HG02885 (cell line): ENCODE measurements around the gene LHX4.

Experiments
- ATAC-seq: cut with Tn5 transposase; IDR thresholded peaks from one replicate; pipeline ENCODE4 v1.9.1; 2021; ENCODE audit warnings: mild to moderate bottlenecking; ENCODE audit not compliant: unreplicated experiment, poor library complexity

The LHX4 gene

DNA sequence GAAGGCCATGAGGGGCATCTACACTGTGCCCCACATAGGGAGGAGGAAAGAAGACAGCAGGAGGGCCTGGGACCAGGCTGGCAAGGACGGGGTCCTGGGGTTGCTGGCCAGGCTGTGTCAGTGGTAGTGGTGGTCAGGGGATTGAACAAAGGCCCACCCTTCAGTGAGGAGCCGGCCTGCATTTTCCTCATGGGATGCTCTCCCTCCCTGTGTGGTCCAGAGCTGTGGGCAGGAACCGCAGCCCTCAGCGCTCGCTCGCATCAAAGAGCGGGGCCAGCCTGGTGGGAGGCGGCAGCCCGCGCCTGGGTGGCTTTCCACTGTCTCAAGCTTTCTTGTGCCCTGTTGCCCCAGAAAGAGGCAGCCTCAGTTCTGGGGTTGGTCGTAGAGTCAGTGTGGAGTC lies 24.8 kb downstream of the LHX4 start:
- no peak for ATAC-seq

DNA sequence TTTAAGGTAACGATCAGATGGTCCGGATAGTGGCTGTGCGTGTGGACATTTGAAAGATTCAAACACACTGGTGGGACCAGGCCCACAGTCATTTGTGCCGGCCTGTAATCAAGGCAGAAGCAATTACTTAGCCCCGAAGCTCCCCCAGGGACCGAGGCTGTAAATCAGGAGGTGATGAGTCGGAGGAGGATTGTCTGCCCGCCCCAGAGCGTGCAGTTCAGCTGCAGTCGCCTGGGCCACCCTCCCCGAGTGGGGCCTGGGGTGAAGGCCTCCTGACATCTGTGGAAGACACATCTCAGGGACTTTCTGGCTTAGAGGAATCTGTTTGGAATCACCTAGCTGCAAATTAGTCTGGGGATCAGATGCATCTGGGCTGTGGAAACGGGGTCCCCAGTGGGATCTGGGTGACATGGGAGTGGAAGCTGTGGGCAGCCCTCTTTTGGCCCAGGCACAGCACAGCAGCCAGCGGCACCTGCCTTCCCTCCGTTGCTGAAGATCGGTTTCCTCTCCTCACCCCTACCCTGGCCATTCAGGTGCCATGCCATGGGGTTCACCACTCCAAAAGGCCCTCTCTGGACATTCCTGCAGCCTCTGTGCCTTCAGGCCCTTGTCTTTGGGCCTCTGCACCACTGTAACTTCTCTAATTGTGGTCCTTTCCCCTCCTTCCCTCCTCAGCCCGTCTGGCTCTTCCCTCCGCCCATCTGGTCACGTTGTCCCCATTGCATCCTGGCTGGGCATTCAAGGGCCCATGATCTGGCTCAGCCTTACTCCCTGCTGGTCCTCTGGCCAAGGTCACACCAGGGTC lies 25.7 kb downstream of the LHX4 start:
- ATAC-seq, result no peak

DNA sequence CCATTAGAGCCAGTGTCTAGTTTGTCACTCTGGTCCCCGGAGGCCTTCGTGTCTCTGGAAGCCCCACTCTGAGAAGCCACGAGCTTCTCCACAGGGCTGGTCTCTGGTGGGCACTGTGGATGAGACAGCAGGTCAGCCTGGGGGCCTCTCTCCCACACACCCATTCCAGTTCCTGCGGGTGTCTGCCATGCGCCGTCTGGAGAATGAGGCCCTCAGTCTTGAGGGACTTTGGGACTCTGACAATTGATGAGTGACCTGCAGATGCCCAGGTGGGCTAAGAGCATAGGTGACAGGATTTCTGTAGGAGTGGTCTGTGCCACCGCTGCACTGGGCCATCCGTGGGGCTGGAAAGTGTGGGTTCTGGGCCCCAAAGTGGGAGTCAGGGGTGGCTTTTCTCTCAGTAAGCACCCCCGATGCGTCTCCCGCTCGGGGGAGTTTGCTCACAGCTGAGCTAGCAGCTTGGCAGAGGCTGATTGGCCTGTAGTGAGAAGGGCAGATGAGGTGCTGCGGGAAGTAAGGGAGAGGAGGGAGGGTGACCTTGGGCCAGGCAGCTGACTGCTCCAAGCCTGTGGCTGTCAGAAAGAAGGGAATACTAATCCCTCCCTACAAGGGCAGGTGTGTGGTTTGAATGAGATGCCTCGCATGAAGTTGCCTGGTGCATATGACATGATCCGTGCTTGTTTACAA lies 26.4 kb downstream of the LHX4 start:
- ATAC-seq, result no peak

DNA sequence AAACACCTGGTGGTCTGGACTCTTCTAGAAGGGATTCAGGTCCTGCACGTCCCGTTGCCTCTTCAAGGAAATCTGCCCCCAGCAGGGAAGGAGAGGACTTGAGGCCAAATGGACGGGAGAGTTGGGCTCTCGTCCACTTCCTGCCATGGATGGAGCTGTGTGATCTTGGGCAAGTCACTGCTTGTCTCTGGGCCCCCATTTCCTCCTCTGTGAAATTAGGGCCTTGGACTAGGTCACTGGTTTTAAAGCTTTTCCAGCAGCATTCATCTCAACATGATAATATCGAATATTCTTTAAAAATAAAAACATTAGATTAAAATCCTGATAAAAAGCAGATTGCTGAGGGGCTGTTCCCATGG lies 26.9 kb downstream of the LHX4 start:
- no peak for ATAC-seq

DNA sequence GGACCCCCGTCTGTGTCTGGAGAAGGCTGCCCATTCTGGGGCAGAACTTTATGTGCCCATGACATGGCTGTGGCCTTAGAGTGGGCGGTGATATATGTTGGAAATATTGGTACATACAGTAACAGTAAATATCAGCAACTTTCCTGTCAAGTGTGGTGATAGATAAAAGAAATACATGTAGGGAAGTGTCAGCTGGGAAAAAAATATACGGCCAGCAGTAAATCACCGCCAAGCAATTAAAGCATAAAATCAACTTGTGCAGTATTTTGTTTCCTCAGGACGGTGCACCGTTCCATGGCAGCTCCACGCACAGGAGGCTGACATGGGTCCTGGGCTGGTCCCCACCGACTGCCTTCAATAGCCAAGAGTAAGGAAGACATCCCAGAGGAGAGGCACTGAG lies 27.4 kb downstream of the LHX4 start:
- no peak for ATAC-seq

DNA sequence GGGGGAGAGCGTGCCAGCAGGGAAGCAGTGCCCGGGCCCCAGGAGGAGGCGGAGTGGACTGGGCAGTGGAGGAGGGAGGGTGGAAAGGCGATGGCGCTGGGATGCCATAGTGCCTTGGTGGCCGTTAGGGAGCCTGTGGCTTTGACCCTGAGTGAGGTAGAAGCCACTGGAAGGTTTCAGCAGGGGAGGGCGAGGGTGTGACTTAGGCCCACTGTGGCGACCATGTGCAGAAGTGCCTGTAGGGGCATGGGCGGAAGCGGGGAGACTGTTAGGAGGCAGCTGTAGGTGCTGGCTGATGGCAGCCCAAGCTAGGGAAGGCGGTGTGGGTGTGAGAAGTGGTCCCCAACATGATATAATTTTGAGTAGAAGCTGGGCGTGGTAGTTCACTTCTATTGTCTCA lies 28.2 kb downstream of the LHX4 start:
- ATAC-seq, result no peak

DNA sequence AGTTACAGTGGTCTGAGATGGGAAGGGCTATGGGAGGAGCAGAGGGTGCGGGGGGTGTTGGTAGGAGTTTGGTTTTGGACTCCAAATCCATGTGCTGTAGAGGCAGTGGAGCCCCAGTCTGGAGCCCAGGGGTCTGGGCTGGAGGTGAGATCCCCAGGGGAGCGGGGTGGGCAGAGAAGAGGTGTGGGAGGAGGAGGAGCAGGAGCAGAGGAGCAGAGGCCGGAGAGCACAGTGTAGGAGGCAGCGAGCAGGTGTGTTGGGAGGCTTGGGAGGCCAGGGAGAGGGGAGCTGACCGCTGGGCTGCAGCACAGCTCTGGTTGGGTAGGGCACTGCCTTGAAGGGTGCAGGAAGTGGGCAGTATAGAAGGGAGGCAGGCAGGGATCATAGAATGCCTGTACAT lies 28.9 kb downstream of the LHX4 start:
- no peak for ATAC-seq

DNA sequence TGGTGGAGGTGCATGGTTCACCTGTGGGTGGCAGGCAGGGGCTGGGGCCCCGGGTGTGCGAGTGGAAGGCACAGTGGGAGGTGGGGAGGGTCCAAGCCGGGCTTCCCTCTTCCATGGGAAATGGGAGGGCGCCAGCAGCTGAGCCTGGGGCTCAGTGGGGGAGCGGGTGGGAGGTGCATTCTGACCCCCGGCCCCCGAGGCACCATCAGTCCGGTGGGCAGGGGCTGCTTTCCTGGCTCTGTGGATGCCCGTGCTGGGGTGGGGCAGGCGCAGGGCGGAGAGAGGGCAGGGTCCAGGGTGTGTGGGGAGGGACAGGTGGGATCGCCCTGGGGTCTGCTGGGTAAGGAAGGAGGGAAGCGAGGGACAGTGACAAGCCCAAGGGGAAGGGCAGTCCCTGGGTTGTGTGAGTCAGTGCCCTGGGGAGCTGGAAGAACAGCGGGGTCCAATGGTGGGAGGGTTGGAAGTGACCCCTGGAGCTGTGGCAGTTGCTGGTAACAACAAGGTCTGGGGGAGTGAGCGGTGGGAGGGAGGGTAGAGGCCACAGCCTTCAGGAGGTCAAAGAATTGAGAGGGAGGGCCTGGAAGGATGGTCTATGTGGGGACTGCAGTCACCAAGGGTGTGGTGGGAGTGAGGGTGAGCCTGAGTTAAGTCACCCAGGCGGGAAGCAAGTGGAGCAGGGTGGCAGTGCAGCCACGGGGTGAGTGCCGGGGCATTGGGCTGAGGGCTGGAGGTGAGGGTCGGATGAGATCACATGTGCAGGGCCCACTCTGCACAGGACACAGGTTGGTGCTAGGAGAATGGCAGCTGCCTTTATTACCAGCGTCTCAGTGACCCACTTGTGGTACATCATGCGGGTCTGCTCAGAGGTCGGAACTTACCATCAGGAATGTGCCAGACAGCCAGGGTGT lies 29.6 kb downstream of the LHX4 start:
- no peak for ATAC-seq

DNA sequence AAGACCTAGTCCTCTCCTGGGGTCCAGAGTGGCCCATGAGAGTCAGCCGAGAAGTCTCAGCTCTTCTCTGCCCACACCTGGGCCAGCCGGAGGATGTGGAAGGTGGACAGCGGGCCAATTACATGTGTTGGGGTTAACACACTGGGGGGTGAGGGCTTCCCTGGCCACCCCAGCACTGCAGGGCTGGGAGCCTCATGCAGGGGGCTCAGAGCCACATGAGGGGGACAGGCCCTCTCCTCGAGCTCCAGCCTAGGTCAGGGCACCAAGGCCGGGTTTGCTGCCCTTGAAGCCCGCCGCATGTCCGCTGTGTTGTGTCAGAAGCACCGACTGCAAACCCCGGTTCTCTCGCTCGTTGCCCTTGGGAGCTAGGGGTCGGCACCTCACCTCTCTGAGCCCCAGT lies 30.5 kb downstream of the LHX4 start:
- ATAC-seq, result no peak

DNA sequence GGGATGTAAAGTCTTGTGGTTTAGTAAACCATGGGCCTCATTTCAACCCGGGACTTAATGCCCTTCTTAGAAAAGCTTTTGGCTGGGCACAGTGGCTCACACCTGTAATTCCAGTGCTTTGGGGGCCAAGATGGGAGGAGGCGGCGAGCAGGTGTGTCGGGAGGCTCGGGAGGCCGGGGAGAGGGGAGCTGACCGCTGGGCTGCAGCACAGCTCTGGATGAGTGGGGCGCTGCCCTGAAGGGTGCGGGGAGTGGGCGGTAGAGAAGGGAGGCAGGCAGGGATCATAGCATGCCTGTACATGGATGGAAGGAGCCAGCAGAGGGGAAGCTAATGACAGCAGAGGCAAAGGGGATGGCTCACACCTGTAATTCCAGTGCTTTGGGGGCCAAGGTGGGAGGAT lies 31.0 kb downstream of the LHX4 start:
- ATAC-seq, result no peak

DNA sequence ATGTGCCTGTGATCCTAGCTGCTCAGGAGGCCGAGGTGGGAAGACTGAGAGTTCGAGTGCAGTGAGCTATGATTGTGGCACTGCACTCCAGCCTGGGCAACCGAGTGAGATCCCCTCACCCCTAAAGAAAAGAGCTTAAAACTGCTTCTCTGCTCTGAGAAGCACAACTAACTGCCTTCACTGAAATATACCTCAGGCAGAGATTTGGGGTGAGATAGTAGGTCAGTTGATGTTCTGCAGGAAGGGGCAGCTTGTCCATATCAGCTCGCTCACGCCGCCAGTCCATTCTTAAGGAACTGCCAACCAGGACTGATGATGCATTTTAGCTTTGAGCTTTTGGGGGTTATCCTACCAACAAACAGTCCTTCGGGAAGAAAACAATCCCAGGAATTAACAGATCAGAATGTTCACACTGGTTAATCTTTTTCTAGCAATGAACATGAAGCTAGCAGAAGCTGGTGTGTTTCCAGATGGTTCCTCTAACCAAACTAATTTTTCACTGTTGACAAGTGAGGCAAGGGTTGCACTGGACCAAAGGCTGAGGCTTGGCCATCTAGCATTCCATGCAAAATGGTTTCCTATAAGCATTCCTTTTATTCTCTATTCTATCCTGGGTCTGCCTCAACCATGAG lies 31.6 kb downstream of the LHX4 start:
- no peak for ATAC-seq

DNA sequence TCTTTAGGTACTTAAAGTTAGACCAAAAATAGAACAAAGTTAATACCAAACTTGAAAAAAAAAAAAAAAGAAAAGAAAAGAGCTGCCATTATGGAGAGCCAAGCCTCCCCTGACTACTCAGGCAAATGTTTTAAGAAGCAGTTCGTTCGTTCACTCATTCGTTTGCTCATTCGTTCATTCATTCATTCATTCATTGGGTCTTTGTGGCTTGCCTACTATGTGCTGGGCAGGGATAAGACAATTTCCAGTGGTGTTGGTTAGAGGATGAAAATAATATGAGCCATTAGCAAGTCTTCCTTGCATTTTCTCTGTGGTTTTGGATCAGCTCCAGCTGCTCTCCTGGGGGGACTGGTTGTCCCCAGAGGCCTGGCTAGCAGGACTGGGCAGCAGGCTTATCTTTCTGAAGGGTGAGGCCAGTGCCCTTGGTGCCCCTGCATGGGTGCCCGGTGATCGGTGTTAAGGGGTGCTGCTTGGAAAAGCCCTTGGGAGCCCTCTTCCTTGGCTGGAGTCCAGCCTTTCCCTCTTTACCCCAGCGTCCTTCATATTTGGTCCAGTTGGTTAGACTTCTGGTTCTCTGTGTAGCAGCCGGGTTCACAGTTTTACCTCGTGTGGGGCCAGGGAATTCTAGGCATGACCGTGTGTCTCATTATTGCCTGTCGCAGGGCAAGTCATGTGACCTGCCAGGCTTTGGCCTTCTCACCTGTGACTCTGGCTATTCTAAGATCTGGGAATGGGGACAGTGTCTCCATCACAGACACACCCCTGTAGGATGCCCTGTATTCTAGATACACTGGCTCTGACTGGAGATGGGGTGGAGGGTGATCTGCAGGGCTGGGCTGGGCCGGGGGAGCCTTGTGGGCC lies 32.8 kb downstream of the LHX4 start:
- no peak for ATAC-seq

DNA sequence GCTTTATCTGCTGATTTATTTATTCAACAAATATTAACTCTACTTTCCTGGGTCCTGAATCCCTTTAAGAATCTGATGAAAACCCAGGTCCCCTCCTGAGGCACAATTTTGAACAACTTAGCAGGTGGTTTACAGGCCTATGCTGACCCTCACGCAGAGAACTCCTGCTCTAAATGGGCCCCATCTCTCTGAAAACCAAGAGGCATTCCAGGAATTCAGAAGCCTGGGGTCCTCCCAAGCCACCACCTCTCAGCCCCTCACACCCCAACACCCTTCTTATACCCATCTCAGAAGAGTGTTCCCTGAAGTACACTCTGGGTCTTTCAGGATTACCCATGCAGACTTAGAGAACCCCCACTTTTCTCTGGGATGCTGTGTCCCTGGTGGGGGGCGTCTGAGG lies 34.5 kb downstream of the LHX4 start:
- no peak for ATAC-seq

DNA sequence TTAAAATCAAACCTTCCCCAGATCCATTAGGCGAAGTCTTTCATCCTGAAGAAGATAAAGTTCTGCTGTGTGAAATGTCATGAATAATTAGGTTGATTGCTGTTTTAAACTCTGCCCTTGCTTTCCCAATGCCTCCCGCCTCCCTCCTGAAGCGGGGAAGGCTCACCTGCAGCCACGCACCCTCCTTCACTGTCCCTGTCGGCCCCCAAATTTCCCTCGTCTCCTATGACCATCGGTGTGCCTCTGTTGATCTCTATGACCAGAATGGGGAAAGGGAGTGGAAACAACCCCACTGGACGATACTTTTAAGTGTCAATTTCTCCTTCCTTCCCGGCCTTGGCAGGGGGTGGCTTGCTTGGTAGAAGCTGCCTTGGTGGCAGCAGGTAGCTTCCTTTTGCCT lies 35.1 kb downstream of the LHX4 start:
- no peak for ATAC-seq

DNA sequence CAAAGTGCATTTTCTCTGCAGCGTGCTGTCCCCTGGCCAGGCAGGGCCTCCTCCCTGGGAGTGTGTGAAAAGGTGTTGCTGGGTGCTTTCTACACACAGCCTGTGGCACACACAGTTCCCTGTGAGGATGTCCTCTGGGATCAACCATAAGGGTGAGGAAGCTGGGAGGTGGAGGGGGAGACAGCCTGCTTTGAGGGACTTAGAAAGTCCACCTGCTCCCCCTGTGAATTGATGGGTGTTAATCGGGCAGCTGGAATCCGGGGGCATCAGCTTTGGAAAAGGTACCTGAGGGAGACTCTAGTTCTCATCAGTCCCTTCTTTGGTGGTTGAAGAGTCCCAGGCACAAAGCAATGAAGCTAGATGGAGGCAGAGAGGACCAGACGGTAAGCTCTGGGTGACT lies 35.8 kb downstream of the LHX4 start:
- ATAC-seq, result no peak

DNA sequence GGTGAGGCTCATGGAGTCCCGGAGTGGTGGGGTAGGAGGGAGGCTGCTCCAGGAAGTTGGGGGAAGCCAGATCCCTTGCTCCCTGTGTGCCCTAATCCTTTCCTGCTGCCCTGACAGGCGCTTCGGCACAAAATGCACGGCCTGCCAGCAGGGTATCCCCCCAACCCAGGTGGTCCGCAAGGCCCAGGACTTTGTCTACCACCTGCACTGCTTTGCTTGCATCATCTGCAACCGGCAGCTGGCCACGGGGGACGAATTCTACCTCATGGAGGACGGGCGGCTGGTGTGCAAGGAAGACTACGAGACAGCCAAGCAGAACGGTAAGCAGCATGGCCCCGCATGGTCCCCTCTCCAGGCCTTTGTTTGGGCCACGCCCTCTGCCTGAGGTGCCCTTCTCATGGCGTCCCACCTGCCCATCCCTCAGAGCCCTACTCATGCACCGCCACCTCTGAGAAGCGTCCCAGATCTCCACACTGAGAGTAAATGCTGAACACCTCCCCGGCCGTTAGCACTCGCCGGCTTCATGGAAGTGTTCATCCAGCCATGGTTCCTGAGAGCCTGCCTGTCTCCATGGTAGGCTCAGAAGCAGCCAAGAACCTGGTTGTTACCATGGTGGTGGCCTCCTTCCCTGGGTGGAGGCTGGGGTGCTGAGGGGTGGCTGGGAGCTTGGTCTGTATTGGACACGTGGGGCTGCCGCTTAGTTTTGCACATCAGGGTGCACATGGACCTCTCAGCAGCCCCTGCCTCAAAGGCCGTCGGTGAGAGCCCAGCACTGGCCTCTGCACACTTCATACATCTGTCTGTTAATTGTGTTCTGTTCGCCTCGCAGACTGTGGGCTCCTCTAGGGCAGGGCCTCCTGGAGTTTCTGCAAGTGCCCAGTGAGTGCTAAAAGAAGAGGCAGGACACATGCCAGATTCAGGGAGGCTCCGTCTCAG lies 36.5 kb downstream of the LHX4 start:
- ATAC-seq, result no peak

DNA sequence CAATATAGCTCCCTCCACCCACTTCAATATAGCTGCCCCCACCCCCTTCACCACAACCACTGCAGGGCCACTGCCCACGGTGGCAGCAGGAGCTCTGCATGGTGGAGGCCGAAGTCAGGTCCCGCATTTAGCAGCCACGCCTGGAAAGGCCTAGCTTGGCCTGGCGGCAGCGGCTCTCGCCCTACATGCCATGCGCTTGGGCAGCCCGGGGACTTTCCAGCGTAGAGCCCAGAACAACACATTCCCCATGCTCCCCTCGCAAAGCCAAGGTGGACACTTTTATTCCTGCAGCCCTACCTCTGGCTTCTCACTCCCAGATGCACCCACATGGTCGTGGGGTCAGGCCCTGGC lies 37.1 kb downstream of the LHX4 start:
- no peak for ATAC-seq

DNA sequence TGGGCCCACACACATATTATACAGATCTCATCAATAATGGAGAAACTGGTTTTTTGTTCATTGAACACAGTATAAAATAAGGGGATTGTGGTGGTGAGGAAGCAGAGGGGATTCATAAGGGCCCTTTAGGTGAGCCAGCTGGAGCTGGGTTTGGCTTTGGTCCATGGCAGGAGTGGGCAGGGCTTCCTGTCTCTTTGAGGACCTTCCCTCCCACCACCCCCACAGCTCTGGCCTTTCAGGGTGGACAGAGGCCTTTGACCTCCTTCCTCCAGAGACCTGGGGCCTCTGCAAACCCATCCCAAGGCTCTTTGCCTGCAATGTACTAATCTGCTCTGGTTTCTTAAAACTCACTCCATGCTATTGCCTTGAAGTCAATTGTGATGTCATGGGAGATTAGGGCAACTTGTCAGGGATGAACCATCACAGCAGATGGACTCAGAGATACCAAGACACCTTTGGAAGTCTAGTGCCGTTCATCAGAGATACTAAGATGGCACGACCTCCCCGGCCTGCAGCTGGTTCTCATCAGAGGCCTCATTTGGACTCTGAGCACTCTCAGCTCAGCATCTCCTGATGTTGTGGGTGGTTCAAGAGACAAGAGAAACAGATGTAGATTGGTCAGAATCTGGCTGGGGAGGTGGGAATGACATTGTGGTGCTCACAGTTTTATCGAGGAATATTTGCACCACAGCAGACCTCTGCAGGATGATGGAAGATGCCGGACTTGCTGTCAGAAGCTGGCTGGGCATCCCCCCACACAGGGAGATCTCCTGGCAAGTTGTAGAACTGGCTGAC lies 37.9 kb downstream of the LHX4 start:
- no peak for ATAC-seq
